Loucy (cell line): Measurements from ENCODE around the gene GRIP2.

ENCODE experiments used
- H2AFZ ChIP-seq: fragments of 200-600 bp; sonication (generic); 2 replicates; pipeline ENCODE4 v1.6.0; 2016; ENCODE audit warnings: antibody characterized with exemption, mild to moderate bottlenecking, low read length, moderate library complexity
- H3F3A ChIP-seq: fragments of 200-600 bp; 2 replicates; pipeline ENCODE4 v1.6.0; 2016; ENCODE audit warnings: antibody characterized with exemption, low read depth, mild to moderate bottlenecking
- H3K27me3 ChIP-seq: fragments of 200-600 bp; sonication (generic); 2 replicates; pipeline ENCODE4 v1.6.1; 2014; ENCODE audit warnings: low read length, mild to moderate bottlenecking; ENCODE audit not compliant: insufficient read depth, poor library complexity, severe bottlenecking
- H3K36me3 ChIP-seq: fragments of 200-600 bp; sonication (generic); 2 replicates; pipeline ENCODE4 v1.6.1; 2016; ENCODE audit warnings: low read length; ENCODE audit not compliant: insufficient read depth
- H3K4me1 ChIP-seq: fragments of 200-600 bp; sonication (generic); 2 replicates; pipeline ENCODE4 v1.5.1; 2014; ENCODE audit warnings: low read length, mild to moderate bottlenecking; ENCODE audit not compliant: insufficient read depth, poor library complexity, severe bottlenecking
- H3K4me2 ChIP-seq: fragments of 200-600 bp; sonication (generic); 2 replicates; pipeline ENCODE4 v1.6.0; 2014; ENCODE audit warnings: antibody characterized with exemption, low read length, low read depth, mild to moderate bottlenecking; ENCODE audit not compliant: poor library complexity, severe bottlenecking
- H3K4me3 ChIP-seq: fragments of 200-600 bp; sonication (generic); 2 replicates; pipeline ENCODE4 v1.5.1; 2014; ENCODE audit warnings: low read length, mild to moderate bottlenecking, mixed read lengths; ENCODE audit not compliant: poor library complexity, severe bottlenecking
- H3K79me2 ChIP-seq: fragments of 200-600 bp; sonication (generic); 2 replicates; pipeline ENCODE4 v1.6.1; 2014; ENCODE audit warnings: low read length; ENCODE audit not compliant: insufficient read depth
- H3K9ac ChIP-seq: fragments of 200-600 bp; sonication (generic); 2 replicates; pipeline ENCODE4 v1.6.0; 2014; ENCODE audit warnings: mild to moderate bottlenecking, low read depth, low read length, moderate library complexity; ENCODE audit not compliant: poor library complexity, severe bottlenecking
- H3K9me2 ChIP-seq: fragments of 200-600 bp; sonication (generic); replicated peaks from 2 replicates; pipeline ENCODE4 v1.6.1; 2016; ENCODE audit warnings: low read depth, low read length, mixed read lengths
- H3K9me3 ChIP-seq: fragments of 200-600 bp; sonication (generic); 2 replicates; pipeline ENCODE4 v1.6.1; 2014; ENCODE audit warnings: mild to moderate bottlenecking, antibody characterized with exemption, low read length, low read depth; ENCODE audit not compliant: insufficient read depth
- H4K20me1 ChIP-seq: fragments of 200-600 bp; sonication (generic); 2 replicates; pipeline ENCODE4 v1.6.0; 2014; ENCODE audit warnings: antibody characterized with exemption, low read length, mild to moderate bottlenecking; ENCODE audit not compliant: insufficient read depth, poor library complexity, severe bottlenecking
- EZH2phosphoT487 ChIP-seq: fragments of 200-600 bp; IDR thresholded peaks from 2 replicates; pipeline ENCODE4 v1.6.1; 2018; ENCODE audit warnings: antibody characterized with exemption, mild to moderate bottlenecking, moderate library complexity, borderline replicate concordance
- TF ChIP-seq, protein P1 (sequence below): fragments of 200-600 bp; sonication (generic); conservative IDR thresholded peaks from 2 replicates; pipeline ENCODE4 v1.5.1; 2014; ENCODE audit warnings: mild to moderate bottlenecking, antibody characterized with exemption, low read length

Gene GRIP2

GRCh38 chr3:14492948-14493881, 46.9 kb downstream of the GRIP2 start:
- no peaks in the 10 kb centered on the region for H3K9me3 ChIP-seq
- no peak overlapping the region for H2AFZ ChIP-seq
- H3K4me2 ChIP-seq = no peak overlapping the region
- peaks cover 7% of the 10 kb centered on the region; the same call in 1 of the 2 replicates for H3K36me3 ChIP-seq
- H3K4me1 ChIP-seq = no peaks in the 10 kb centered on the region
- no peak for TF ChIP-seq EZH2phosphoT487
- TF ChIP-seq, protein P1, sequence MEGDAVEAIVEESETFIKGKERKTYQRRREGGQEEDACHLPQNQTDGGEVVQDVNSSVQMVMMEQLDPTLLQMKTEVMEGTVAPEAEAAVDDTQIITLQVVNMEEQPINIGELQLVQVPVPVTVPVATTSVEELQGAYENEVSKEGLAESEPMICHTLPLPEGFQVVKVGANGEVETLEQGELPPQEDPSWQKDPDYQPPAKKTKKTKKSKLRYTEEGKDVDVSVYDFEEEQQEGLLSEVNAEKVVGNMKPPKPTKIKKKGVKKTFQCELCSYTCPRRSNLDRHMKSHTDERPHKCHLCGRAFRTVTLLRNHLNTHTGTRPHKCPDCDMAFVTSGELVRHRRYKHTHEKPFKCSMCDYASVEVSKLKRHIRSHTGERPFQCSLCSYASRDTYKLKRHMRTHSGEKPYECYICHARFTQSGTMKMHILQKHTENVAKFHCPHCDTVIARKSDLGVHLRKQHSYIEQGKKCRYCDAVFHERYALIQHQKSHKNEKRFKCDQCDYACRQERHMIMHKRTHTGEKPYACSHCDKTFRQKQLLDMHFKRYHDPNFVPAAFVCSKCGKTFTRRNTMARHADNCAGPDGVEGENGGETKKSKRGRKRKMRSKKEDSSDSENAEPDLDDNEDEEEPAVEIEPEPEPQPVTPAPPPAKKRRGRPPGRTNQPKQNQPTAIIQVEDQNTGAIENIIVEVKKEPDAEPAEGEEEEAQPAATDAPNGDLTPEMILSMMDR = no peak
- H3K79me2 ChIP-seq = no peaks in the 10 kb centered on the region
- no peaks in the 10 kb centered on the region for H3K27me3 ChIP-seq
- H3K9ac ChIP-seq = no peak overlapping the region
- no peak overlapping the region for H3K4me3 ChIP-seq
- H4K20me1 ChIP-seq = no peaks in the 10 kb centered on the region
- no peaks in the 10 kb centered on the region for H3F3A ChIP-seq
- H3K9me2 ChIP-seq = no peaks in the 10 kb centered on the region

DNA sequence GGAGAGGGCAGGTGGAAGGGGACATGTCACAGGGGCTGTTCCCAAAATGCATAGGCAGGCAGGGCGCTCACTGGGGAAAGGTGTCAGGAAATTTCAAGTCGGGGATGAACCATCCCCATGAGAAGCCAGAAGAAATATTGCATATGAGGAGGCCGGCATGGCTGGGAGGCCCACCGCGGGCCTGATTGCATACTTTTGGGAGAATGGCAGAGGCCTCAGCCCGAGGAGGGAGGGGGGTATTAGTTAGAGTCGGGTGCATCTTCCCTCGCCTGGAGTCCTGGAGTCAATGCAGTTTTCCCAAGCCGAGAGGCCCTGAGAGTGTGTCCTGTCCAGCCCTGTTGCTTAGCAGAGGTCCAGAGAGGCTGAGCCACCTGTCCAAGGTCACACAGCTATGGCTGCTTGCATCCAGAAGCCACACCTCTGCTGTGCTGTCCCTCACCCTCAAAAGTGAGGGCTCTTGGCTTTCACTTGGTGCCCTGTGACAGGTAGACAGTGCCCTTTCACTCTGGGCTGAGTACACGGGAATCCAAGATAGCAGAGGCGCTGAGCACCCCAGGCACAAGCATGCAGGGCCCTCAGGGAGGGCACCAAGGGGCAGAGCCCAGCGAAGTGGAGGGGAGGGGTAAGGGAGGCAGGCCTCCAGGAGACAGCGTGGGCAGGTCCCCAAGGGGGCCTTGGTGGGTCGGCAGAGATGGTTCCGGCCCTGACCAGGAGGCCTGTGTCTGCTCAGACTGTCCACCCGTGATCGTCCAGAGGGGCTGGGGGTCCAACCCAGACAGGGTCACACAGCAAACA, 48.5 kb downstream of the GRIP2 start:
- H3K4me3 ChIP-seq = no peak overlapping the region
- no peaks in the 10 kb centered on the region for H3K4me1 ChIP-seq
- H3K4me2 ChIP-seq = no peak overlapping the region
- H3F3A ChIP-seq = no peaks in the 10 kb centered on the region
- H3K9ac ChIP-seq = no peak overlapping the region
- H4K20me1 ChIP-seq = no peaks in the 10 kb centered on the region
- H3K9me2 ChIP-seq = no peaks in the 10 kb centered on the region
- H3K79me2 ChIP-seq = no peaks in the 10 kb centered on the region
- H2AFZ ChIP-seq = no peak overlapping the region
- no peaks in the 10 kb centered on the region for H3K9me3 ChIP-seq
- H3K27me3 ChIP-seq = no peaks in the 10 kb centered on the region
- peaks cover 12% of the 10 kb centered on the region; the same call in 1 of the 2 replicates for H3K36me3 ChIP-seq
- TF ChIP-seq EZH2phosphoT487 = no peak
- TF ChIP-seq, protein P1 = no peak

GRCh38 chr3:14490831-14491230, 49.3 kb downstream of the GRIP2 start:
- Histone ChIP-seq H3K36me3 (peaks cover 12% of the 10 kb centered on the region; the same call in 1 of the 2 replicates), H4K20me1 (no peaks in the 10 kb centered on the region), H3K4me2 (no peak overlapping the region), H3K27me3 (no peaks in the 10 kb centered on the region), H3K9me3 (no peaks in the 10 kb centered on the region), H3K4me3 (no peak overlapping the region), H3K4me1 (no peaks in the 10 kb centered on the region), H2AFZ (no peak overlapping the region), H3K9me2 (no peaks in the 10 kb centered on the region), H3K79me2 (no peaks in the 10 kb centered on the region), H3F3A (no peaks in the 10 kb centered on the region), H3K9ac (no peak overlapping the region)
- no peak for TF ChIP-seq EZH2phosphoT487
- TF ChIP-seq, protein P1 = no peak
